Activated CD4-positive, alpha-beta memory T cell treated with anti-CD3 and anti-CD28 coated beads, Interleukin-2, amount 10 ng/mL, durations not matched to agents 7 days and 5 days (primary cell): ENCODE data around the gene SEC24A. TPM values are rescaled to one million over a fixed set of nuclear protein-coding genes. Genes with fewer than 3 reads are reported as not detected.
"Not testable (repeated sequence)": the region's sequence is repeated elsewhere in the genome, so short reads cannot be mapped to it uniquely, and the experiment has no call there.

ENCODE experiments used
- CTCF ChIA-PET: fragments of 350-600 bp; sonication (Branson Sonifier 250); formaldehyde crosslinking; loops from one replicate; lab custom pipeline; 2021; ENCODE audit warnings: antibody characterized with exemption, inconsistent platforms; lab: Charles Lee
- POLR2A ChIA-PET: fragments of 350-600 bp; sonication (Branson Sonifier 250); formaldehyde crosslinking; loops from one replicate; lab custom pipeline; 2021; ENCODE audit warnings: antibody characterized with exemption; lab: Charles Lee
- DNase-seq: peaks from one replicate; pipeline ENCODE4 v3.0.0-alpha.2; 2020
- H3K27ac Mint-ChIP-seq: one replicate; pipeline ENCODE4 v1.8.0; 2021; ENCODE audit warnings: mild to moderate bottlenecking, mixed read lengths
- H3K27me3 Mint-ChIP-seq: one replicate; pipeline ENCODE4 v1.8.0; 2021; ENCODE audit warnings: mixed read lengths
- H3K36me3 Mint-ChIP-seq: one replicate; pipeline ENCODE4 v1.8.0; 2021; ENCODE audit warnings: low read depth, mixed read lengths
- H3K4me1 Mint-ChIP-seq: one replicate; pipeline ENCODE4 v1.8.0; 2021; ENCODE audit warnings: mixed read lengths
- H3K4me3 Mint-ChIP-seq: one replicate; pipeline ENCODE4 v1.8.0; 2021; ENCODE audit warnings: mild to moderate bottlenecking, mixed read lengths
- H3K9me3 Mint-ChIP-seq: one replicate; pipeline ENCODE4 v1.8.0; 2021; ENCODE audit warnings: mixed read lengths
- total RNA-seq, 2 experiments: library from RNA; stranded (reverse); gene quantifications; one replicate each; pipeline ENCODE4 v1.2.3, GENCODE V29; 2021

Gene SEC24A
- total RNA-seq, 2 experiments from 2014 or later = 29.3 to 29.6 TPM

DNA sequence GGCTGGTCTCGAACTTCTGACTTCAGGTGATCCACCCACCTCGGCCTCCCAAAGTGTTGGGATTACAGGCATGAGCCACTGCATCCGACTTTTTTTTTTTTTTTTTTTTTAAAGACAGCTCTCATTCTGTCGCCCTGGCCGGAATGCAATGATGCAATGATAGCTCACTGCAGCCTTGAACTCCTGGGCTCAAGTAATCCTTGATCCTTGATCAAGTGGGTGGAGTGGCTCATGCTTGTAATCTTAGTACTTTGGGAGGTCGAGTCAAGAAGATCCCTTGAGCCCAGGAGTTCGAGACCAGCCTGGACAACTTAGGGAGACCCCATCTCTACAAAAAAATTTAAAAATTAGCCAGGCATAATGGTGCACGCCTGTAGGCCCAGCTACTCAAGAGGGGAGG lies 8.1 kb downstream of the SEC24A start:
- H3K4me3 Mint-ChIP-seq = no peak overlapping the region
- peaks cover 37% of the 10 kb centered on the region for H3K36me3 Mint-ChIP-seq
- peaks cover 23% of the 10 kb centered on the region for H3K4me1 Mint-ChIP-seq
- ChIA-PET POLR2A (no interaction called here), CTCF (no interaction called here)
- H3K27me3 Mint-ChIP-seq = no peaks in the 10 kb centered on the region
- no peak for DNase-seq
- no peak overlapping the region for H3K27ac Mint-ChIP-seq
- H3K9me3 Mint-ChIP-seq = no peaks in the 10 kb centered on the region

DNA sequence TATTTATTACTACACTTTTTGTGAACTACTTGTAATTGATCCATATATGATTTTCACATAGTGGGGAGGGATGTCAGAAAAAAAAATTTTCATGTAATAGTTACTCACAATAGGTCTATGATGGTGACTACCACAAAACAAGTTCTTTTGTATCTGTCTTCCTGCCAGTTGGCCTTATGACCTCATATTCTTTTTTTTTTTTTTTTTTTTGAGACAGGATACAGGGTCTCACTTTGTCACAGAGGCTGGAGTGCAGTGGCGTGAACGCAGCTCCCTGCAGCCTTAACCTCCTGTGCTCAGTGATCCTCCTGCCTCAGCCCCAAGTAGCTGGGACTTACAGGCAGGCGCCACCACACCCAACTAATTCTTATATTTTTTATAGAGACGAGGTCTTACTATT lies 10.9 kb downstream of the SEC24A start:
- ChIA-PET CTCF (interaction anchor here (1.2 kb wide), 1 partner anchor 72 kb away, joined by 5 read pairs; no protein-coding TSS in a partner anchor), POLR2A (interaction anchor here (0.7 to 1.3 kb wide), 3 partner anchors 11 to 256 kb away, joined by 3 to 6 read pairs (median 4); partner anchors contain the start of gene SEC24A)
- Mint-ChIP-seq H3K27me3 (no peaks in the 10 kb centered on the region), H3K4me3 (no peak overlapping the region), H3K36me3 (peaks cover 37% of the 10 kb centered on the region), H3K4me1 (peaks cover 21% of the 10 kb centered on the region), H3K27ac (no peak overlapping the region), H3K9me3 (no peaks in the 10 kb centered on the region)
- no peak for DNase-seq

DNA sequence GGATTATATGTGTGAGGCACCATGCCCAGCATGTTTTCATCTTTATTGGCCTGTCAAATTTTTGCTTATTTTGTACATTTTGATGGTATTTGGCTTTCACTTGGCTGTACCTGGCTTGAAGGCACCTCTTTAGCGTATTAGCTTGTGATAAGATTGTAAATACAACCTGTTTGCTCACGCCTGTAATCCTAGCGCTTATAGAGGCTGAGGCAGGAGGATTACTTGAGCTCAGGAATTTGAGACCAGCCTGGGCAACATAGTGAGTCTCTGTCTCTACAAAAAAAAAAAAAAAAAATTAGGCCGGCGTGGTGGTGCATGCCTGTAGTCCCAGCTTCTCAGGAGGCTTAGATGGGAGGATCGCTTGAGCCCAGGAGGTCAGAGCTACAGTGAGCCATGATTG lies 11.3 kb downstream of the SEC24A start:
- DNase-seq = no peak
- no peak overlapping the region for H3K4me3 Mint-ChIP-seq
- ChIA-PET CTCF (interaction anchor here (1.2 kb wide), 1 partner anchor 73 kb away, joined by 5 read pairs; no protein-coding TSS in a partner anchor), POLR2A (interaction anchor here (0.7 to 1.3 kb wide), 3 partner anchors 11 to 257 kb away, joined by 3 to 6 read pairs (median 4); partner anchors contain the start of gene SEC24A)
- no peaks in the 10 kb centered on the region for H3K27me3 Mint-ChIP-seq
- peaks cover 21% of the 10 kb centered on the region for H3K4me1 Mint-ChIP-seq
- peaks cover 35% of the 10 kb centered on the region for H3K36me3 Mint-ChIP-seq
- no peak overlapping the region for H3K27ac Mint-ChIP-seq
- no peaks in the 10 kb centered on the region for H3K9me3 Mint-ChIP-seq

DNA sequence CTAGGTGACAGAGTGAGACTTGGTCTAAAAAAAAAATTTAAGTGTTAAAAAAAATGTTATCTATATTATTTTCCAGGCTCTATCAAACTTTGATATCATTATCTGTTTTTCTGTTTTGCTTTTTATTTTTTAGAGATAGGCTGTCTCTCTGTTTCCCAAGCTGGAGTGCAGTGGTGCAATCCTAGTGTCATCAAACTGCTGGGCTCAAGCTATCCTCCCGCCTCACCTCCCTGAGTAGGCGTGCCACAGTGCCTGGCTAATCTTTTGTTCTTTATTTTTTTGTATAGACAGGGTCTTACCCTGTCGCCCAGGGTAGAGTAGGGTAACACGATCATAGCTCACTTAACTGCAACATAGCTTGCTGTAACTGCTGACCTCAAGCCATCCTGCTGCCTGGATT lies 14.4 kb downstream of the SEC24A start:
- Mint-ChIP-seq H3K4me3 (no peak overlapping the region), H3K4me1 (peaks cover 13% of the 10 kb centered on the region), H3K36me3 (peaks cover 33% of the 10 kb centered on the region), H3K9me3 (no peaks in the 10 kb centered on the region), H3K27me3 (no peaks in the 10 kb centered on the region), H3K27ac (no peak overlapping the region)
- DNase-seq = no peak
- ChIA-PET POLR2A (interaction anchor here (0.7 kb wide), 1 partner anchor 35 kb away, joined by 4 read pairs; no protein-coding TSS in a partner anchor), CTCF (interaction anchor here (0.5 to 1.5 kb wide), 3 partner anchors 29 to 76 kb away, joined by 3 read pairs; partner anchors contain the start of gene CAMLG)

DNA sequence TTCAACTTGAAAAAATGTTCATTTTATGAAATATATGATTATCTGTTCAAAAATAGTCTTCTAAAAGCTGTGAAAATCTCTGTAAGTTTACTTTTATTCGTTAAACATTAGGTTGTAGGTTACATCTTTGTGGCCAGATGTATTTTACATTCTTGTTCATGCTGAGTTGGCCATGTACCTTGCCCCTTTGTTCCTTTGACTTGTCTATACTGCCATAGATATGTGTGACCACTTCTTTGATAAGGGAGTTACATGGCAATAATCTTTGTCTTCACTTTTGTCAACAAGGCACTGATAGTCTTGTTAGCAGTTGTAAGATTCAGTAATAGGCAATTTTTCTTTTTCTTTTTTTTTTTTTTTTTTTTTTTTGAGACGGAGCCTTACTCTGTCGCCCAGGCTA lies 15.9 kb downstream of the SEC24A start:
- ChIA-PET POLR2A (interaction anchor here (0.7 to 1.2 kb wide), 2 partner anchors 16 to 264 kb away, joined by 3 read pairs; no protein-coding TSS in a partner anchor), CTCF (no interaction called here)

DNA sequence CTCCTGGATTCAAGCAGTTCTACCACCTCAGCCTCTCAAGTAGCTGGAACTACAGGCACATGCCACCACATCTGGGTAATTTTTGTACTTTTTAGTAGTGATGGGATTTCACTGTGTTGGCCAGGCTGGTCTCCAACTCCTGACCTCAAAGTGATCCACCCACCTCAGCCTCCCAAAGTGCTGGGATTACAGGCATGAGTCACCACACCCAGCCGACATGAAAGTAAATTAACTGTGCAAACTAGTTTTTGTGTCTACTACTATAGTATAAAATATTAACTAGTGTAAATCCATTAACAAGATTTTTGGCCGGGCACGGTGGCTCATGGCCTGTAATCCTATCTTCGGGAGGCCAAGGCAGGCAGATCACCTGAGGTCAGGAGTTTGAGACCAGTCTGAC lies 25.0 kb downstream of the SEC24A start:
- H3K9me3 Mint-ChIP-seq, H3K27me3 Mint-ChIP-seq, POLR2A ChIA-PET, H3K27ac Mint-ChIP-seq, CTCF ChIA-PET, H3K4me1 Mint-ChIP-seq, DNase-seq, H3K4me3 Mint-ChIP-seq: not testable (repeated sequence)
- H3K36me3 Mint-ChIP-seq = peaks cover 33% of the 10 kb centered on the region

More for the DNA sequence above, 15.9 kb downstream of the SEC24A start:
- H3K9me3 Mint-ChIP-seq = no peaks in the 10 kb centered on the region
- H3K36me3 Mint-ChIP-seq = peaks cover 30% of the 10 kb centered on the region
- no peaks in the 10 kb centered on the region for H3K27me3 Mint-ChIP-seq
- H3K4me1 Mint-ChIP-seq = peaks cover 7% of the 10 kb centered on the region
- no peak overlapping the region for H3K4me3 Mint-ChIP-seq
- H3K27ac Mint-ChIP-seq = no peak overlapping the region
- DNase-seq = no peak

DNA sequence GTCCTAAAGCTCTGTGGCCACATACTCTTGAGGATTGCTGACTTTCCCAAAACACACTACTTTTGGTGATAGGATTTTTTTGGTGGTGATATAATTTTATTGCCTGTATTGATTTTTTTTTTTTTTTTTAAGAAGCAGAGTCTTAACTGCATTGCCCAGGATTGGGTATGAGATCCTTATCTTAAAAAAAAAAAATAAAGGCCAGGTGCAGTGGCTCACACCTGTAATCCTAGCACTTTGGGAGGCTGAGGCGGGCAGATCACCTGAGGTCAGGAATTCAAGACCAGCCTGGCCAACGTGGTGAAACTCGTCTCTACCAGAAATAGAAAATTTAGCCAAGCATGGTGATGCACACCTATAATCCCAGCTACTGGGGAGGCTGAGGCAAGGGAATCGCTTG lies 28.8 kb downstream of the SEC24A start:
- H3K4me1 Mint-ChIP-seq, H3K27me3 Mint-ChIP-seq, H3K4me3 Mint-ChIP-seq, H3K9me3 Mint-ChIP-seq, DNase-seq, H3K27ac Mint-ChIP-seq, CTCF ChIA-PET: not testable (repeated sequence)
- POLR2A ChIA-PET = interaction anchor here (1.4 kb wide), 1 partner anchor 29 kb away, joined by 5 read pairs; the partner anchor contains the start of gene SEC24A
- H3K36me3 Mint-ChIP-seq = peaks cover 42% of the 10 kb centered on the region

DNA sequence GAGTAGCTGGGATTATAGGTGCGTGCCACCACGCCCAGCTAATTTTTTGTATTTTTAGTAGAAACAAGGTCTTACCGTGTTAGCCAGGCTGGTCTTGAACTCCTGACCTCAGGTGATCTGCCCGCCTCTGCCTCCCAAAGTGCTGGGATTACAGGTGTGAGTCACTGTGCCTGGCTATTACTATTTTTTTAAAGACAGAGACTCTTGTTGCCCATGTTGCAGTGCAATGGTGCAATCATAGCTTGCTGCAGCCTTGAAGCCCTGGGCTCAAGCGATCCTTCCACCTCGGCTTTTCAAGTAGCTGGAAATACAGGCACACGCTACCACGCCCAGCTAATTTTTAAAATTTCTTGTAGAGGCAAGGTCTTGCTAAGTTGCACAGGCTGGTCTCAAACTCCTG lies 41.6 kb downstream of the SEC24A start:
- POLR2A ChIA-PET, H3K9me3 Mint-ChIP-seq, H3K27me3 Mint-ChIP-seq, CTCF ChIA-PET, DNase-seq, H3K4me3 Mint-ChIP-seq, H3K27ac Mint-ChIP-seq: not testable (repeated sequence)
- Mint-ChIP-seq H3K4me1 (peaks cover 14% of the 10 kb centered on the region), H3K36me3 (peaks cover 71% of the 10 kb centered on the region)

DNA sequence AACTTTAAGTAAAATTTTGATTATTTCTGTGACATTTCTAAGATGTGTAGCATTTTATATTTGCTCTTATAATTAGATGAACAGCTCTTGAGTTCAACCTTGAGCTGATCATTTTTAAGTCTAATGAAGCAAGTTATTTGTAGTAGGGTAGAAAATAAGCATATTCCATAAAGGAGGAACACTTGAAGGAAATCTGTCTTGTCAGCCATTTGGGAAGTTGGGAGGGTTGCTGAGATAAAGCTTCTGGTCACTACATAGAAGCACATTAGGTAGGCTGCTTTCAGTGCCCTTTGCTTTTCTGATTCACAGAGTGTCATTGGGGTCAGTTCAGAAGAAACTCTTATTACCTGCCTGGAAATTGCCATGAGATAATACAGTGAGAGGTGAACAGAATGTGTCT lies 44.1 kb downstream of the SEC24A start:
- ChIA-PET POLR2A (interaction anchor here (1.2 kb wide), 1 partner anchor 13 kb away, joined by 3 read pairs; no protein-coding TSS in a partner anchor), CTCF (no interaction called here)
- Mint-ChIP-seq H3K27ac (no peak overlapping the region), H3K4me3 (no peak overlapping the region), H3K36me3 (peaks cover 51% of the 10 kb centered on the region), H3K9me3 (no peaks in the 10 kb centered on the region), H3K4me1 (no peaks in the 10 kb centered on the region), H3K27me3 (no peaks in the 10 kb centered on the region)
- DNase-seq = no peak

DNA sequence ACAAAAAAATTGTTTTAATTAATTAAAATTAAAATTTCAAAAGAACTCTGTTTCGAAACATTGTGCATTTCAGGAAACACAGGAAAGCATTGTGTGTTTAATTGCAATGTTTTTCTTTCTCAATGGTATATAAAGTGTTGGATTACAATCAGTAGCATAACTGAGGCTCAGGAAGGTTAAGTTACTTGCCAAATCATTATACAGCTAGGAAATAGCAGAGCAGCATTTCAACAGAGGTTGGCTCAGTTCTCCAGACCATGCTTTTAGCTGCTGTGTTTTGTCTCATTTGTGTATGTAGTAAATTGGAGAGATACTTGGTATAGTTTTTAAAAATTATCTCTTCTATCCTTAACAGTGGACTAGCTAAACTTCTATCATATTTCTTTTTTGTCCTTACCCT lies 59.7 kb downstream of the SEC24A start:
- DNase-seq = no peak
- Mint-ChIP-seq H3K4me1 (no peaks in the 10 kb centered on the region), H3K36me3 (peaks cover 46% of the 10 kb centered on the region), H3K27ac (no peak overlapping the region), H3K27me3 (no peaks in the 10 kb centered on the region), H3K9me3 (no peaks in the 10 kb centered on the region), H3K4me3 (no peak overlapping the region)
- ChIA-PET CTCF (no interaction called here), POLR2A (no interaction called here)

DNA sequence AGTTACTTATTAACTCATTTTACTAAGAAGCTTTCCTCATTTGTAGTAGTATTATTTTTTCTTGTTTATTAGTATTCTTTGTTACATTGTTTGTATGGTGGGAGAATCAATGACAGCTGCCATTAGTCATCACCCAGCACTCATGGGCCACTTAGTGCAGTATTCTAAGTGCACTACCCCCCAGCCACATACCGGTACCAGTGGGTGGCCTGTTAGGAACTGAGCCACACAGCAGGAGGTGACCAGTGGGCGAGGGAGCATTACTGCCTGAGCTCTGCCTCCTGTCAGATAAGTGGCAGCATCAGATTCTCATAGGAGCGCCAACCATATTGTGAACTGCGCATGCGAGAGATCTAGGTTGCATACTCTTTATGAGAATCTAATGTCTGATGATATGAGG lies 65.5 kb downstream of the SEC24A start:
- CTCF ChIA-PET = interaction anchor here (1.3 kb wide), 1 partner anchor 24 kb away, joined by 4 read pairs; the partner anchor contains the start of gene CAMLG
- H3K27ac Mint-ChIP-seq = no peak overlapping the region

DNA sequence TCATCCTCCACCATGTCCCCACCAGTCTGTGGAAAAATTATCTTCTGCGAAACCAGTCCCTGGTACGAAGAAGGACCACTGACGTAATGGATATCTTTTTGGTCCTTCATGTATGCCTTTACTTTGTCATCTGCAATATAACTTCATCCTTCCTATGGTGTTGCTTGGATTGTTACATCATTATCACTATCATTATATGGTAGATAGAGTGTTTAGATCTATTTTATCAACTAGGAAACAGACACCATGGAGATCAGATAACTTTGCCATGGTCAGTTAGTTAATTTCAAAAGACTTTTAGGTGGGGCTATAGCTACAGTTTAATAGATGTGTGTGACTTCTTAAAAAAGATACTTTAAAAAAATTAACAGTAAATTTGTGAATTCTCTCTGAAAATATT lies 66.0 kb downstream of the SEC24A start:
- POLR2A ChIA-PET = no interaction called here
- Mint-ChIP-seq H3K9me3 (no peaks in the 10 kb centered on the region), H3K36me3 (peaks cover 49% of the 10 kb centered on the region), H3K27ac (no peak overlapping the region), H3K27me3 (no peaks in the 10 kb centered on the region), H3K4me3 (no peak overlapping the region), H3K4me1 (no peaks in the 10 kb centered on the region)
- DNase-seq = no peak
- CTCF ChIA-PET = no interaction called here

More for the DNA sequence above, 65.5 kb downstream of the SEC24A start:
- H3K9me3 Mint-ChIP-seq = no peaks in the 10 kb centered on the region
- H3K4me3 Mint-ChIP-seq = no peak overlapping the region
- H3K36me3 Mint-ChIP-seq = peaks cover 50% of the 10 kb centered on the region
- H3K27me3 Mint-ChIP-seq = no peaks in the 10 kb centered on the region
- H3K4me1 Mint-ChIP-seq = no peaks in the 10 kb centered on the region
- POLR2A ChIA-PET = no interaction called here
- no peak for DNase-seq

DNA sequence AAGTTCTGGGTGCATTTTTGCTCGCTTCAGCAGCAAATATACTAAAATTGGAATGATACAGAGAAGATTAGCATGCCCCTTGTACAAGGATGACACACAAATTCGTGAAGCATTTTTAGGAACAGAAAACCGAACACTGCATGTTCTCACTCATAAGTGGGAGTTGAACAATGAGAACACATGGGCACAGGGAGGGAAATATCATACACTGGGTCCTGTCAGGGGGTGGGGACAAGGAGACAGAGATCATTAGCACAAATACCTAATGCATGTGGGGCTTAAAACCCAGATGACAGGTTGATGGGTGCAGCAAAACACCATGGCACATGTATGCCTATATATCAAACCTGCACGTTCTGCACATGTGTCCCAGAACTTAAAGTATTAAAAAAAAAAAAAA lies 66.9 kb downstream of the SEC24A start:
- H3K4me3 Mint-ChIP-seq, H3K9me3 Mint-ChIP-seq, POLR2A ChIA-PET, DNase-seq, CTCF ChIA-PET, H3K4me1 Mint-ChIP-seq, H3K27ac Mint-ChIP-seq, H3K27me3 Mint-ChIP-seq: not testable (repeated sequence)
- H3K36me3 Mint-ChIP-seq = peaks cover 48% of the 10 kb centered on the region

DNA sequence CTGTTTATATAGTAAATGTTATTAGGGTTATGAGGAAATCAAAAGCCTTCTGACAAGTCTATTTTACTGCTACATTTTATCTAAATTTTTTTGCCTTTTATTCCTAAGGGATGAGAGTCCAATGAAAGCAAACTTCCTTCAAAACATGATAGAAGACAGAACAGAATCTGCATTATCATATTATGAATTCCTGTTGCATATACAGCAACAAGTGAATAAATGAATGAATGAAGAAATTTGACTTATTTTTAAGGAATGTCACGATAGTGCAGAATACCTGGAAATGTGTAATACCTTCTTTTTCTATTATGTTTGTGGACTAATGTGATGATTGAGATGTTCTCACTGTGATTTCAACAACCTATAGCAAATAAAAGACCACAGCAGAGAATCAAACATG lies 76.3 kb downstream of the SEC24A start:
- no peak overlapping the region for H3K27ac Mint-ChIP-seq
- POLR2A ChIA-PET = interaction anchor here (0.8 to 1.9 kb wide), 2 partner anchors 11 to 12 kb away, joined by 3 to 4 read pairs; no protein-coding TSS in a partner anchor
- H3K4me1 Mint-ChIP-seq = no peaks in the 10 kb centered on the region
- no peaks in the 10 kb centered on the region for H3K9me3 Mint-ChIP-seq
- CTCF ChIA-PET = no interaction called here
- no peaks in the 10 kb centered on the region for H3K27me3 Mint-ChIP-seq
- peaks cover 40% of the 10 kb centered on the region for H3K36me3 Mint-ChIP-seq
- H3K4me3 Mint-ChIP-seq = no peak overlapping the region
- no peak for DNase-seq
